HEK293T (cell line): ENCODE results near the gene SEMA6B.

ENCODE experiments used
- BHLHE40 ChIP-seq: fragments of 450-650 bp; IDR thresholded peaks from 2 replicates; pipeline ENCODE4 v1.6.1; 2016; ENCODE audit warnings: mild to moderate bottlenecking, moderate library complexity, borderline replicate concordance
- ELF4 ChIP-seq: fragments of 450-650 bp; IDR thresholded peaks from 2 replicates; pipeline ENCODE4 v1.6.1; 2017; ENCODE audit warnings: antibody characterized with exemption
- FOXA1 ChIP-seq: fragments of 450-650 bp; IDR thresholded peaks from 2 replicates; pipeline ENCODE4 v1.6.1; 2016; ENCODE audit warnings: mild to moderate bottlenecking
- L3MBTL2 ChIP-seq: fragments of 450-650 bp; conservative IDR thresholded peaks from 2 replicates; pipeline ENCODE4 v1.6.1; 2016; ENCODE audit warnings: mild to moderate bottlenecking
- NFRKB ChIP-seq: fragments of 450-650 bp; IDR thresholded peaks from 2 replicates; pipeline ENCODE4 v1.6.1; 2016; ENCODE audit warnings: mild to moderate bottlenecking, moderate library complexity
- SP1 ChIP-seq: fragments of 450-650 bp; IDR thresholded peaks from 2 replicates; pipeline ENCODE4 v1.6.1; 2017
- SUZ12 ChIP-seq: fragments of 450-650 bp; IDR thresholded peaks from 2 replicates; pipeline ENCODE4 v1.6.1; 2016; ENCODE audit warnings: mild to moderate bottlenecking

GRCh38 chr19:4518345-4519171 is 40.9 kb downstream of the SEMA6B start, which contains the start of gene PLIN4:
- TF ChIP-seq FOXA1 (no peak), NFRKB (no peak), SUZ12 (no peak), SP1 (no peak), ELF4 (no peak), L3MBTL2 (no peak), BHLHE40 (no peak)
